IMR-90 (cell line): ENCODE measurements around the gene TTC29. TPM values are rescaled to one million over a fixed set of nuclear protein-coding genes. Genes with fewer than 3 reads are reported as not detected.

ENCODE experiments used
- ATAC-seq: fragments of 200-7000 bp; cut with Tn5 transposase; 2 replicates; pipeline ENCODE4 v1.9.1; 2020; ENCODE audit warnings: low read depth, mild to moderate bottlenecking, moderate library complexity
- BruUV-seq: library from RNA; stranded (reverse); fragments of 400-500 nt; replicated peaks from 2 replicates; lab custom pipeline; 2021; lab: Mats Ljungman, UMichigan
- CTCF ChIA-PET: fragments of 300-600 bp; formaldehyde crosslinking; extraction: SDS; loops from one replicate; lab custom pipeline; 2021; ENCODE audit warnings: antibody characterized with exemption; lab: Yijun Ruan, JAX
- POLR2A ChIA-PET: fragments of 300-600 bp; sonication (Branson Sonifier 250); formaldehyde crosslinking; loops from one replicate; lab custom pipeline; 2022; ENCODE audit warnings: antibody characterized with exemption; ENCODE audit not compliant: unreplicated experiment; lab: Charles Lee
- DNase-seq: peaks from one replicate; pipeline ENCODE4 v3.0.0; 2013
- H2AFZ ChIP-seq: replicated peaks from 2 replicates; pipeline ENCODE3; 2013; ENCODE audit warnings: low read length, mild to moderate bottlenecking; ENCODE audit not compliant: poor library complexity
- H2AK5ac ChIP-seq: 2 replicates; pipeline ENCODE4 v1.6.1; 2013; ENCODE audit warnings: low read depth, low read length, inconsistent platforms
- H2AK9ac ChIP-seq: replicated peaks from 2 replicates; pipeline ENCODE3; 2013; ENCODE audit warnings: mild to moderate bottlenecking, low read depth, low read length, moderate library complexity; ENCODE audit not compliant: poor library complexity
- H2BK120ac ChIP-seq: 2 replicates; pipeline ENCODE4 v1.6.1; 2013; ENCODE audit warnings: low read depth, low read length, inconsistent platforms
- H2BK15ac ChIP-seq: 3 replicates; pipeline ENCODE4 v1.6.1; 2013; ENCODE audit warnings: low read depth, low read length, inconsistent platforms
- H2BK20ac ChIP-seq: 2 replicates; pipeline ENCODE4 v1.6.1; 2013; ENCODE audit warnings: low read depth, mild to moderate bottlenecking, inconsistent platforms, low read length, moderate library complexity
- H2BK5ac ChIP-seq: 2 replicates; pipeline ENCODE4 v1.6.1; 2013; ENCODE audit warnings: mild to moderate bottlenecking, low read depth, low read length, inconsistent platforms; ENCODE audit not compliant: poor library complexity, severe bottlenecking
- H3K14ac ChIP-seq: replicated peaks from 2 replicates; pipeline ENCODE4 v1.6.1; 2013; ENCODE audit warnings: low read depth, low read length, inconsistent platforms
- H3K18ac ChIP-seq: 2 replicates; pipeline ENCODE4 v1.6.1; 2013; ENCODE audit warnings: low read depth, low read length, control low read depth
- H3K23ac ChIP-seq: 2 replicates; pipeline ENCODE4 v1.6.1; 2013; ENCODE audit warnings: low read depth, low read length, inconsistent platforms
- H3K27ac ChIP-seq: 2 replicates; pipeline ENCODE4 v1.5.1; 2013; ENCODE audit warnings: mild to moderate bottlenecking, control low read depth, low read length; ENCODE audit not compliant: insufficient read depth
- H3K27me3 ChIP-seq: 2 replicates; pipeline ENCODE4 v1.6.1; 2013; ENCODE audit warnings: low read length; ENCODE audit not compliant: control insufficient read depth, insufficient read depth
- H3K36me3 ChIP-seq: 2 replicates; pipeline ENCODE4 v1.6.1; 2013; ENCODE audit warnings: low read length, mixed read lengths; ENCODE audit not compliant: control insufficient read depth, insufficient read depth
- H3K4ac ChIP-seq: 2 replicates; pipeline ENCODE4 v1.6.1; 2013; ENCODE audit warnings: low read depth, low read length, inconsistent platforms
- H3K4me1 ChIP-seq: 2 replicates; pipeline ENCODE4 v1.6.1; 2013; ENCODE audit warnings: low read length, mixed read lengths; ENCODE audit not compliant: control insufficient read depth, insufficient read depth
- H3K4me2 ChIP-seq: 2 replicates; pipeline ENCODE4 v1.6.1; 2013; ENCODE audit warnings: low read depth, mild to moderate bottlenecking, control low read depth, low read length, moderate library complexity
- H3K4me3 ChIP-seq: 2 replicates; pipeline ENCODE4 v1.5.1; 2013; ENCODE audit warnings: low read depth, mild to moderate bottlenecking, control low read depth, low read length, moderate library complexity; ENCODE audit not compliant: insufficient read depth
- H3K56ac ChIP-seq: 2 replicates; pipeline ENCODE4 v1.6.1; 2013; ENCODE audit warnings: low read length, inconsistent platforms; ENCODE audit not compliant: insufficient read depth; ENCODE audit errors: extremely low read depth
- H3K79me1 ChIP-seq, 2 experiments: 2 replicates each; pipeline ENCODE4 v1.6.1; 2013; ENCODE audit warnings: low read length in 2 of 2, inconsistent platforms in 1 of 2, low read depth in 1 of 2
- H3K9ac ChIP-seq: 2 replicates; pipeline ENCODE4 v1.6.1; 2013; ENCODE audit warnings: low read depth, low read length, control low read depth
- H3K9me1 ChIP-seq: 2 replicates; pipeline ENCODE4 v1.6.1; 2013; ENCODE audit warnings: low read length, inconsistent platforms; ENCODE audit not compliant: insufficient read depth
- H3K9me3 ChIP-seq: 2 replicates; pipeline ENCODE4 v1.6.1; 2013; ENCODE audit warnings: low read length; ENCODE audit not compliant: control insufficient read depth, insufficient read depth
- H4K20me1 ChIP-seq: 2 replicates; pipeline ENCODE4 v1.6.1; 2013; ENCODE audit warnings: low read length, inconsistent platforms; ENCODE audit not compliant: insufficient read depth
- H4K5ac ChIP-seq: 2 replicates; pipeline ENCODE4 v1.6.1; 2013; ENCODE audit warnings: mild to moderate bottlenecking, low read depth, low read length, control low read depth
- H4K8ac ChIP-seq, 2 experiments: 2 replicates each; pipeline ENCODE4 v1.6.1; 2013; ENCODE audit warnings: low read depth in 2 of 2, low read length in 2 of 2, control low read depth in 1 of 2, inconsistent platforms in 1 of 2
- H4K91ac ChIP-seq: 2 replicates; pipeline ENCODE4 v1.6.1; 2013; ENCODE audit warnings: low read depth, low read length, inconsistent platforms; ENCODE audit not compliant: insufficient read depth
- CEBPB ChIP-seq: IDR thresholded peaks from 2 replicates; pipeline ENCODE4 v1.6.1; 2012; ENCODE audit warnings: low read depth, low read length, improper control_type of control experiment
- CTCF ChIP-seq: conservative IDR thresholded peaks from 2 replicates; pipeline ENCODE4 v1.5.1; 2012; ENCODE audit warnings: mild to moderate bottlenecking, low read depth, low read length, improper control_type of control experiment
- MAFK ChIP-seq: IDR thresholded peaks from 2 replicates; pipeline ENCODE4 v1.6.1; 2012; ENCODE audit warnings: low read depth, low read length, improper control_type of control experiment
- RAD21 ChIP-seq: IDR thresholded peaks from 2 replicates; pipeline ENCODE4 v1.6.1; 2012; ENCODE audit warnings: low read length, improper control_type of control experiment
- SMC3 ChIP-seq: fragments of 150-350 bp; IDR thresholded peaks from 2 replicates; pipeline ENCODE4 v1.6.1; 2016; ENCODE audit warnings: low read depth, mild to moderate bottlenecking, antibody characterized with exemption, low read length, moderate library complexity
- dilution Hi-C: fragments of 300-500 bp; cut with HindIII; formaldehyde crosslinking; loops from one replicate; pipeline ENCODE4 v1.14.3; 2018; ENCODE audit warnings: low sequenced_read_pairs; ENCODE audit not compliant: unreplicated experiment
- in situ Hi-C: fragments of 300-500 bp; cut with MboI; formaldehyde crosslinking; loops from 3 replicates; pipeline ENCODE4 v1.14.3; 2019; ENCODE audit warnings: low sequenced_read_pairs, inconsistent platforms, mixed read lengths
- intact Hi-C: fragments of 100-400 bp; cut with micrococcal nuclease; formaldehyde crosslinking; loops from 2 replicates; pipeline ENCODE4 v1.10.0; 2022
- polyA plus RNA-seq, 3 experiments: library from polyadenylated mRNA; depleted of rRNA; stranded (reverse); fragments of >200 nt; gene quantifications; 2 replicates each; pipeline ENCODE4 v1.2.3, GENCODE V29; 2012; ENCODE audit warnings: low replicate concordance in 1 of 3
- total RNA-seq: library from RNA; depleted of rRNA; stranded (reverse); fragments of >200 nt; gene quantifications from 2 replicates; pipeline ENCODE4 v1.2.3, GENCODE V29; 2012

TTC29 gene
- total and polyA plus RNA-seq, 2 of the 4 experiments (the other 2 are of a cell fraction), result not detected

DNA sequence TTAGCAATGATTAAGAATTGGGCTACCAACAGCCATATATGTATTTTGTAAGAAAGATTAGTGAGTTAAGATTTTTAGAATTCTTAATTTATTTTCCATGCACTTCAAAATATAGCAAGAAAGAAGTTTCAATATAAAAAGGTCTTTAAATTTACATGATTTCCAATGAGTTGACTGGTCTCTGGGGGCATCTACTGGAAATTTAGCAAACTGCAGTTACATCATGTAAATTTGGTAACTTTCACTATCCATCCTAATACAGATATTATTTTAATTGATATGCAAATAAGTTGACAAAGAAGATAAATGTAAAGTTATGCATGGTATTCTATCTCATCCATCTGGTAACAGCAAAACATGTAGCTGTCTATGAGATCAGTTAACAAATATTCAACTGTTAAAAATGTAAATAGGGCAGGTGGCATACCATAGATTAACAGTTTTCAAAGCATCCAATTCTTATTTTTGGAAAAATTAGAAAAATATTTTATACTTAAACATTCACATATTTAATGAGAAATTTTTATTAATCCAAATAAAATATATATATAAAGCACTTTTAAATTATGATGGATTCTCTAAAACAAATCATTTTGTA lies 29.1 kb downstream of the TTC29 start:
- Histone ChIP-seq H3K23ac (no peak overlapping the region), H3K9ac (no peak overlapping the region), H3K4ac (no peak overlapping the region), H2BK20ac (no peak overlapping the region), H3K14ac (no peak overlapping the region), H2AFZ (no peak overlapping the region), H3K18ac (no peak overlapping the region), H2BK120ac (no peak overlapping the region), H4K20me1 (no peaks in the 10 kb centered on the region), H2BK15ac (no peak overlapping the region), H3K4me2 (no peak overlapping the region), H4K8ac (no peak overlapping the region), H3K36me3 (no peaks in the 10 kb centered on the region), H3K27me3 (peaks cover 4% of the 10 kb centered on the region), H4K5ac (no peak overlapping the region), H3K4me3 (no peak overlapping the region), H4K91ac (no peak overlapping the region), H2AK9ac (no peak overlapping the region), H3K27ac (no peak overlapping the region), H3K56ac (no peak overlapping the region), H3K79me1 (no peaks in the 10 kb centered on the region), H2AK5ac (no peak overlapping the region), H3K4me1 (no peaks in the 10 kb centered on the region), H3K9me1 (no peaks in the 10 kb centered on the region; the same call in 1 of the 2 replicates), H3K9me3 (no peaks in the 10 kb centered on the region), H2BK5ac (no peak overlapping the region)
- POLR2A ChIA-PET, result no interaction called here
- in situ Hi-C loops (loop anchor here (25.0 kb wide), 1 partner anchor 954 kb away; no protein-coding TSS in a partner anchor), intact Hi-C loops (loop anchor here (1.0 to 2.0 kb wide), 4 partner anchors 180 to 821 kb away; no protein-coding TSS in a partner anchor), dilution Hi-C loops (no loop called here)
- peak; percentile 47 for DNase-seq
- TF ChIP-seq MAFK, result no peak
- peak; percentile 82 for TF ChIP-seq CTCF
- TF ChIP-seq CEBPB, result no peak
- peak; percentile 65 for TF ChIP-seq SMC3
- TF ChIP-seq RAD21, result peak; percentile 83
- CTCF ChIA-PET, result interaction anchor here (1.1 to 1.3 kb wide), 2 partner anchors 171 to 591 kb away, joined by 3 read pairs; no protein-coding TSS in a partner anchor
- peak; percentile 60 for ATAC-seq
- BruUV-seq, result no TSS peak
